ENCODE measurements around the gene CPA4. TPM values are rescaled to one million over a fixed set of nuclear protein-coding genes. Genes with fewer than 3 reads are reported as not detected.

The CPA4 gene
- total and polyA plus RNA-seq, 2 experiments from 2014 or later = 8.6 to 10.4 TPM

DNA sequence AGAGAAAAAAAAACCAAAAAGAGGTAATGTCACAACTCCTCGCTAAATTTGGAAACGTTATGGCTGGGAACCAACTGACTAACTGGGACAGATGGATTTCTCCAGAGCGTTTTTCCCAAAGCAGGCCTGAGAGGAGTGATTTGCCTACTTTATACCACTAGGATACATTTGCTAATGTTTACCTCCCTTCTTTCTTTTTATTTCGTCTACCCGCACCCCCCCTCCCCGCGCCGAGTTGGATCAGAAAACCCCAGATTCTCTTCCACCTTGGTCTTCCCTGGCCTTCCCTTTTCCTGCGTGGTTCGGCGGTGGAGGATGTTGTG, 19.1 kb upstream of the CPA4 start:
- H3K4me2 ChIP-seq (ENCODE audit: unreplicated experiment) = peak overlapping the region; percentile 80

DNA sequence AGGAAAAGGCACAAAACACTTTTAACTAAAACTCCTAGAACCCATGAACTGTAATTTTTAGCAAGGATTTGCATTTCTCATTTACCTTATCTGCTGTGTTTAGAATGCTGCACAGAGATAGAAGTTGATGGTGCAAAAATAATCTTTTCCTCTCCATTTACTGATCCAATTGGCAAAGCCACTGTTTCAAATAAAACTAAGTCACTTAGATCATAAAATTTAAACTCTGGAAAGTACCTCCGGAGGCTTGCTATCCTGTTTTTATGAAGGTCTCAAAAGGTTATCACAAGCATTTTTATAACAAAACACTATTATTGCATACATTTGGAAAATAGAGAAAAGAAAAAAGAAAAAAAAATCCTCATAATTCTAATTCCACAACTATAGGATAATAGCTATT, 18.7 kb upstream of the CPA4 start:
- H3K79me2 ChIP-seq (ENCODE audit: insufficient read depth) = no peaks in the 10 kb centered on the region
- no peaks in the 10 kb centered on the region for H3K9me2 ChIP-seq (ENCODE audit: insufficient read depth)
- H3K4me1 ChIP-seq (ENCODE audit: insufficient read depth) = peaks cover 42% of the 10 kb centered on the region
- H4K20me1 ChIP-seq (ENCODE audit: insufficient read depth) = no peaks in the 10 kb centered on the region
- H3K27me3 ChIP-seq (replicated peaks; ENCODE audit: insufficient read depth) = 0 out of 2 replicates have a peak, but pooled peaks cover 6% of the 10 kb centered on the region
- no peak overlapping the region for H3K27ac ChIP-seq
- DNase-seq = no peak
- H3K4me2 ChIP-seq (ENCODE audit: unreplicated experiment) = no peak overlapping the region
- H3K36me3 ChIP-seq (ENCODE audit: low read depth) = no peaks in the 10 kb centered on the region
- no peak for TF ChIP-seq EZH2phosphoT487 (IDR thresholded peaks at IDR 0.05; ENCODE audit: insufficient read depth, low read depth)
- TF ChIP-seq EZH2 (IDR thresholded peaks at IDR 0.05; ENCODE audit: insufficient read depth, poor library complexity, severe bottlenecking) = no peak
- H3F3A ChIP-seq (ENCODE audit: insufficient read depth) = peaks cover 21% of the 10 kb centered on the region
- in situ Hi-C loops (cut with MboI) = no loop called here
- no peak overlapping the region for H3K4me3 ChIP-seq
- H2AFZ ChIP-seq = no peak overlapping the region
- no peak overlapping the region for H3K9ac ChIP-seq
- H3K9me3 ChIP-seq (ENCODE audit: low read depth) = no peaks in the 10 kb centered on the region
- WGBS, 2 experiments (ENCODE audit: low coverage in 1 of 2, low lambda C conversion rate in 2 of 2, missing lambda C conversion rate in 2 of 2) = 45 to 52% methylated on average over 1 of the region's 1 CpG

More for the DNA sequence above, 19.1 kb upstream of the CPA4 start:
- peaks cover 38% of the 10 kb centered on the region for H3K4me1 ChIP-seq (ENCODE audit: insufficient read depth)
- 0 out of 2 replicates have a peak overlapping the region, but pooled peaks have one; percentile 44 for H3K4me3 ChIP-seq
- peak; percentile 78 for DNase-seq
- H3K9ac ChIP-seq = no peak overlapping the region
- H3K27ac ChIP-seq = no peak overlapping the region
- H3K9me3 ChIP-seq (ENCODE audit: low read depth) = no peaks in the 10 kb centered on the region
- no peak overlapping the region for H2AFZ ChIP-seq
- in situ Hi-C loops (cut with MboI) = no loop called here
- no peaks in the 10 kb centered on the region for H3K9me2 ChIP-seq (ENCODE audit: insufficient read depth)
- TF ChIP-seq EZH2 (IDR thresholded peaks at IDR 0.05; ENCODE audit: insufficient read depth, poor library complexity, severe bottlenecking) (no peak), EZH2phosphoT487 (IDR thresholded peaks at IDR 0.05; ENCODE audit: insufficient read depth, low read depth) (no peak)
- H3F3A ChIP-seq (ENCODE audit: insufficient read depth) = peaks cover 16% of the 10 kb centered on the region; the same call in 1 of the 2 replicates
- H3K79me2 ChIP-seq (ENCODE audit: insufficient read depth) = no peaks in the 10 kb centered on the region
- 0 out of 2 replicates have a peak, but pooled peaks cover 6% of the 10 kb centered on the region for H3K27me3 ChIP-seq (replicated peaks; ENCODE audit: insufficient read depth)
- no peaks in the 10 kb centered on the region for H4K20me1 ChIP-seq (ENCODE audit: insufficient read depth)
- WGBS, 2 experiments (ENCODE audit: low coverage in 1 of 2, low lambda C conversion rate in 2 of 2, missing lambda C conversion rate in 2 of 2) = 35 to 48% methylated on average over 11 of the region's 11 CpGs
- no peaks in the 10 kb centered on the region for H3K36me3 ChIP-seq (ENCODE audit: low read depth)

DNA sequence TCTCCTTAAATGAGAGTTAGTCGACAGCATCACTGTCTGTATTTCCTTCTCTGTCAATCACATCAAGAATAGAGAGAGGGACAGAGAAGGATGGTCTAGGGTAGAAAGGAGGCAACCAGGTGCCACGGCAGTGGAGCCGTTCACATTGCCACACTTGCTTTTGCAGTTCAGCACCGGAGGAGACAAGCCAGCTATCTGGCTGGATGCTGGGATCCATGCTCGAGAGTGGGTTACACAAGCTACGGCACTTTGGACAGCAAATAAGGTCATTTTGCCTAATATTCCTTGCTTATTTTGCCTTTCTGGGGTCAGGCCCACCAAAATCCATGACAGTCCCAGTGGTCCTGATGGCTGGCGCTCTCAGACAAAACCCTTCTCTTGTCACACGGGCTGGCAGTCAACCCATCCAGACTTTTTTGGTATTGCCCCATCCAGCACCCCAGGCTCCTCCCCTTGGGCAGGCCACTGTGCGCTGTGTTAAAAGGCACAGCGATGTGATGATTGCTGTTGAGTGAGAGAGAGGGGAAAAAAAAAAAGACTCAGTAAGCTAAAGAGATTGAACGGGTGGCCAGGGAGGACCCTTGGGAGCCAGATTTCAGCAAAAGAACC, 17.9 kb upstream of the CPA4 start:
- in situ Hi-C loops (cut with MboI) = no loop called here
- H3K27ac ChIP-seq = no peak overlapping the region

DNA sequence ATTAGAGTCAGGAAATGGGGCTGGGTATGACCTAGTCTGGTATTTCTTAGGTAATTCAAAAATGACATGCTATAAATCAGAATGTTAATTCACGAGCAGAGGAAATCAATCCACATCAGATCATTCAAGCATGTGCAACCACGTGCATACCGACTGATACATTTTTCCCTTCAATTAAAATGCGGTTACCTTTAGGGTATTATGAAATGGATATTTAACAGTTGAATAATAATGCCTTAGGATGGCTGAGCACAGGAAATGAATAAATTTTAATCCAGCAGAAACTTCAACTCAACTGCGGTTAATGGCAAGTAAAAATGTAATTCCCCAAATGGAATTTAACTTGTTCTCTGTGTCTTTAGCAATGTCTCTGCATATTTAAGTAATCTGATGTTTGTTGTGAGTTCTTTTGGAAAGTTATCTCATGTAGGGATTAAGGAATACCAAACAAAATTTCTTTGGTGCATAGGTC, 17.1 kb upstream of the CPA4 start:
- 72 to 83% methylated on average over 5 of the region's 5 CpGs for whole genome bisulfite sequencing, 2 experiments (ENCODE audit: low coverage in 1 of 2, low lambda C conversion rate in 2 of 2, missing lambda C conversion rate in 2 of 2)
- Histone ChIP-seq H3F3A (ENCODE audit: insufficient read depth) (peaks cover 31% of the 10 kb centered on the region), H4K20me1 (ENCODE audit: insufficient read depth) (no peaks in the 10 kb centered on the region), H3K9me2 (ENCODE audit: insufficient read depth) (no peaks in the 10 kb centered on the region), H3K9ac (no peak overlapping the region), H3K4me1 (ENCODE audit: insufficient read depth) (peaks cover 48% of the 10 kb centered on the region), H3K9me3 (ENCODE audit: low read depth) (no peaks in the 10 kb centered on the region), H3K27ac (no peak overlapping the region), H3K79me2 (ENCODE audit: insufficient read depth) (no peaks in the 10 kb centered on the region), H3K27me3 (replicated peaks; ENCODE audit: insufficient read depth) (0 out of 2 replicates have a peak, but pooled peaks cover 6% of the 10 kb centered on the region), H3K36me3 (ENCODE audit: low read depth) (no peaks in the 10 kb centered on the region), H2AFZ (no peak overlapping the region), H3K4me2 (ENCODE audit: unreplicated experiment) (no peak overlapping the region), H3K4me3 (no peak overlapping the region)
- TF ChIP-seq EZH2 (IDR thresholded peaks at IDR 0.05; ENCODE audit: insufficient read depth, poor library complexity, severe bottlenecking) = no peak
- no peak for TF ChIP-seq EZH2phosphoT487 (IDR thresholded peaks at IDR 0.05; ENCODE audit: insufficient read depth, low read depth)
- in situ Hi-C loops (cut with MboI) = no loop called here
- no peak for DNase-seq

More for the DNA sequence above, 17.9 kb upstream of the CPA4 start:
- TF ChIP-seq EZH2 (IDR thresholded peaks at IDR 0.05; ENCODE audit: insufficient read depth, poor library complexity, severe bottlenecking) (no peak), EZH2phosphoT487 (IDR thresholded peaks at IDR 0.05; ENCODE audit: insufficient read depth, low read depth) (no peak)
- Histone ChIP-seq H3F3A (ENCODE audit: insufficient read depth) (peaks cover 28% of the 10 kb centered on the region), H3K4me2 (ENCODE audit: unreplicated experiment) (no peak overlapping the region), H3K27me3 (replicated peaks; ENCODE audit: insufficient read depth) (0 out of 2 replicates have a peak, but pooled peaks cover 6% of the 10 kb centered on the region), H4K20me1 (ENCODE audit: insufficient read depth) (no peaks in the 10 kb centered on the region), H2AFZ (no peak overlapping the region), H3K36me3 (ENCODE audit: low read depth) (no peaks in the 10 kb centered on the region), H3K79me2 (ENCODE audit: insufficient read depth) (no peaks in the 10 kb centered on the region), H3K9me3 (ENCODE audit: low read depth) (no peaks in the 10 kb centered on the region), H3K9ac (no peak overlapping the region), H3K9me2 (ENCODE audit: insufficient read depth) (no peaks in the 10 kb centered on the region), H3K4me1 (ENCODE audit: insufficient read depth) (peaks cover 46% of the 10 kb centered on the region), H3K4me3 (no peak overlapping the region)
- 93 to 97% methylated on average over 11 of the region's 11 CpGs for WGBS, 2 experiments (ENCODE audit: low coverage in 1 of 2, low lambda C conversion rate in 2 of 2, missing lambda C conversion rate in 2 of 2)
- DNase-seq = no peak
